Activated B cell treated with CpG ODN at 0.5 μM for 24 hours (primary cell): Measurements from ENCODE around the gene COX19. TPM values are rescaled to one million over a fixed set of nuclear protein-coding genes. Genes with fewer than 3 reads are reported as not detected.

Experiments
- ATAC-seq: fragments of 200-7000 bp; cut with Tn5 transposase; one replicate; pipeline ENCODE4 v1.10.0; 2021; ENCODE audit warnings: low read depth, mild to moderate bottlenecking, moderate library complexity
- CTCF ChIA-PET: fragments of 350-600 bp; sonication (Branson Sonifier 250); formaldehyde crosslinking; loops from one replicate; lab custom pipeline; 2021; ENCODE audit warnings: antibody characterized with exemption; lab: Charles Lee
- POLR2A ChIA-PET: fragments of 350-600 bp; sonication (Branson Sonifier 250); formaldehyde crosslinking; loops from one replicate; lab custom pipeline; 2021; ENCODE audit warnings: antibody characterized with exemption; lab: Charles Lee
- DNase-seq: peaks from one replicate; pipeline ENCODE4 v3.0.0; 2022
- H3K27ac Mint-ChIP-seq: one replicate; pipeline ENCODE4 v1.8.0; 2020; ENCODE audit warnings: mixed read lengths
- H3K27me3 Mint-ChIP-seq: one replicate; pipeline ENCODE4 v1.8.0; 2021; ENCODE audit warnings: mixed read lengths
- H3K36me3 Mint-ChIP-seq: one replicate; pipeline ENCODE4 v1.8.0; 2021; ENCODE audit warnings: low read depth, mixed read lengths
- H3K4me1 Mint-ChIP-seq: one replicate; pipeline ENCODE4 v1.8.0; 2021; ENCODE audit warnings: mixed read lengths
- H3K4me3 Mint-ChIP-seq: one replicate; pipeline ENCODE4 v1.8.0; 2020; ENCODE audit warnings: mild to moderate bottlenecking, mixed read lengths
- H3K9me3 Mint-ChIP-seq: one replicate; pipeline ENCODE4 v1.8.0; 2020; ENCODE audit warnings: mixed read lengths
- intact Hi-C: fragments of 100-400 bp; cut with micrococcal nuclease; formaldehyde crosslinking; loops from one replicate; pipeline ENCODE4 v1.15.1; 2024
- total RNA-seq: library from RNA; stranded (reverse); gene quantifications from 2 replicates; pipeline ENCODE4 v1.2.3, GENCODE V29; 2022
- TF ChIP-seq, protein P1 (sequence below): fragments of 200-600 bp; IDR thresholded peaks from one replicate; pipeline ENCODE4 v1.8.0; 2022; ENCODE audit warnings: antibody characterized with exemption, mild to moderate bottlenecking

COX19 gene
- total RNA-seq, 1 donor from 2014 or later = 24.5 TPM

DNA sequence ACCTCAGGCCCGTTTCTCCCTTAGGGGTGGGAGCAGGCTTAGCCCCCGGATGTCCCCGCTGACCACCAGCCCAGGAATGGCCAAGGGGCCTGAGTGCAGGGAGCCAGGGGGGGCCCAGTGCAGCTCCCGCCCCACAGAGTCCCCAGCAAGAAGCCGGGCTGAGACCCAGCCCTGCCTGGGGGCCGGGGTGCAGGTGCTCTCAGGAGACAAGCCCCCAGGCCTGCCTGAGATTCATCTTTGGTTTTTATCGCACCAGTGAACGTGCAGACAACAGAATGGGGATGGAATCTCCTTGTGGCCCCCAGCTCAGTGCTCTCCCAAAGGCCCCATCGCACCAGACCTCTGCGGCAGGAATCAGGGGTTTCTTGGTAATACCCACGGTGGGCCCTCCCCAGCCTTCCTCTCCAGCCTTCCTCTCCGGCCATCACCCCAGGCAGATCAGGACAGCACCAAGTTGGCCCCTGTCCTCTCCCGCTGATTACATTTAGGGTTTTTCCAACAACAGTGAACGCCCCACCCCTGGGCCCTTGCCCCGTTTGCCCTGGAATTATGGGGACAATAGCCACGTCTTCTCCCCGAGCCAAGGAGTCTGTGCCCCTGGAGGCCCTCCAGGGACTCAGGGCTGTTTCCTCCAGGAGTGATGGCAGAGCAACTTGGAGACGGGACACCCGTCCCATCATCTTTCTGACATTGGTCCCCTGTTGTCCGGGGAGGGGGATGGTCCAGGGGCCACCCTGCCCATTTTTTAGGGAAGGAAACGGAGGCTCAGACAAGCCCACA is 43.3 kb downstream of the COX19 start:
- no peak for ATAC-seq
- H3K36me3 Mint-ChIP-seq = no peaks in the 10 kb centered on the region
- H3K27me3 Mint-ChIP-seq = no peaks in the 10 kb centered on the region
- H3K4me3 Mint-ChIP-seq = no peak overlapping the region
- DNase-seq = no peak
- POLR2A ChIA-PET = interaction anchor here (1.1 kb wide), 1 partner anchor 9 kb away, joined by 3 read pairs; no protein-coding TSS in a partner anchor
- no peaks in the 10 kb centered on the region for H3K9me3 Mint-ChIP-seq
- intact Hi-C loops = no loop called here
- CTCF ChIA-PET = no interaction called here
- TF ChIP-seq, protein P1, sequence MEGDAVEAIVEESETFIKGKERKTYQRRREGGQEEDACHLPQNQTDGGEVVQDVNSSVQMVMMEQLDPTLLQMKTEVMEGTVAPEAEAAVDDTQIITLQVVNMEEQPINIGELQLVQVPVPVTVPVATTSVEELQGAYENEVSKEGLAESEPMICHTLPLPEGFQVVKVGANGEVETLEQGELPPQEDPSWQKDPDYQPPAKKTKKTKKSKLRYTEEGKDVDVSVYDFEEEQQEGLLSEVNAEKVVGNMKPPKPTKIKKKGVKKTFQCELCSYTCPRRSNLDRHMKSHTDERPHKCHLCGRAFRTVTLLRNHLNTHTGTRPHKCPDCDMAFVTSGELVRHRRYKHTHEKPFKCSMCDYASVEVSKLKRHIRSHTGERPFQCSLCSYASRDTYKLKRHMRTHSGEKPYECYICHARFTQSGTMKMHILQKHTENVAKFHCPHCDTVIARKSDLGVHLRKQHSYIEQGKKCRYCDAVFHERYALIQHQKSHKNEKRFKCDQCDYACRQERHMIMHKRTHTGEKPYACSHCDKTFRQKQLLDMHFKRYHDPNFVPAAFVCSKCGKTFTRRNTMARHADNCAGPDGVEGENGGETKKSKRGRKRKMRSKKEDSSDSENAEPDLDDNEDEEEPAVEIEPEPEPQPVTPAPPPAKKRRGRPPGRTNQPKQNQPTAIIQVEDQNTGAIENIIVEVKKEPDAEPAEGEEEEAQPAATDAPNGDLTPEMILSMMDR = no peak
- peaks cover 33% of the 10 kb centered on the region for H3K4me1 Mint-ChIP-seq
- H3K27ac Mint-ChIP-seq = no peak overlapping the region

GRCh38 chr7:930975-931758 is 44.2 kb downstream of the COX19 start:
- Mint-ChIP-seq H3K9me3 (no peaks in the 10 kb centered on the region), H3K27me3 (no peaks in the 10 kb centered on the region), H3K4me1 (peaks cover 28% of the 10 kb centered on the region), H3K27ac (no peak overlapping the region), H3K36me3 (no peaks in the 10 kb centered on the region), H3K4me3 (no peak overlapping the region)
- intact Hi-C loops = no loop called here
- no peak for ATAC-seq
- TF ChIP-seq, protein P1 = no peak
- CTCF ChIA-PET = no interaction called here
- DNase-seq = no peak
- POLR2A ChIA-PET = interaction anchor here (1.1 to 1.7 kb wide), 2 partner anchors 8 to 44 kb away, joined by 3 to 4 read pairs; partner anchors contain the start of gene COX19

- ChIA-PET POLR2A (interaction anchor here (0.7 to 1.8 kb wide), 4 partner anchors 20 to 46 kb away, joined by 4 to 9 read pairs (median 6); partner anchors contain the start of gene COX19), CTCF (interaction anchor here (0.8 kb wide), 1 partner anchor 65 kb away, joined by 3 read pairs; no protein-coding TSS in a partner anchor)
- Mint-ChIP-seq H3K4me1 (peaks cover 34% of the 10 kb centered on the region), H3K27ac (no peak overlapping the region), H3K36me3 (no peaks in the 10 kb centered on the region), H3K27me3 (no peaks in the 10 kb centered on the region), H3K4me3 (no peak overlapping the region), H3K9me3 (no peaks in the 10 kb centered on the region)
- no peak for ATAC-seq
- no peak for DNase-seq
- intact Hi-C loops = no loop called here
- TF ChIP-seq, protein P1 = no peak
Measured at GRCh38 chr7:929311-929711, 46.0 kb downstream of the COX19 start.

- DNase-seq = no peak
- Mint-ChIP-seq H3K4me3 (no peak overlapping the region), H3K36me3 (no peaks in the 10 kb centered on the region), H3K4me1 (peaks cover 49% of the 10 kb centered on the region), H3K27ac (no peak overlapping the region), H3K27me3 (no peaks in the 10 kb centered on the region), H3K9me3 (no peaks in the 10 kb centered on the region)
- intact Hi-C loops = no loop called here
- ChIA-PET POLR2A (interaction anchor here (1.8 kb wide), 1 partner anchor 48 kb away, joined by 9 read pairs; the partner anchor contains the start of gene COX19), CTCF (no interaction called here)
- ATAC-seq = no peak
- TF ChIP-seq, protein P1 = no peak
Measured at GRCh38 chr7:927031-927671, 48.2 kb downstream of the COX19 start.
